Muscle of arm (tissue), 12 donors: ENCODE results near the gene TMED5. TPM values are rescaled to one million over a fixed set of nuclear protein-coding genes. Genes with fewer than 3 reads are reported as not detected.

Source experiments
- DNase-seq: peaks from one replicate; pipeline ENCODE4 v3.0.0-alpha.2; 2013
- polyA plus RNA-seq, 12 donors: library from polyadenylated mRNA; unstranded; fragments of 120-200 nt; gene quantifications; one replicate each; pipeline ENCODE4 v1.2.1, GENCODE V29; 2013; ENCODE audit not compliant: insufficient read length in 12 of 12

The TMED5 gene
- polyA plus RNA-seq, 12 donors, result 25.9 to 47.3 (median 30.6) TPM; not detected in 1

GRCh38 chr1:93129507-93130099, 50.6 kb downstream of the TMED5 start:
- no peak for DNase-seq

- no peak for DNase-seq
Measured at GRCh38 chr1:93124556-93125355, 55.5 kb downstream of the TMED5 start.

- no peak for DNase-seq
Measured at GRCh38 chr1:93123201-93123783, 56.9 kb downstream of the TMED5 start.

GRCh38 chr1:93120614-93121013, 59.6 kb downstream of the TMED5 start:
- no peak for DNase-seq

- no peak for DNase-seq
Measured at GRCh38 chr1:93114391-93114790, 65.8 kb downstream of the TMED5 start.

- no peak for DNase-seq
Measured at GRCh38 chr1:93113127-93113526, 67.1 kb downstream of the TMED5 start.

- no peak for DNase-seq
Measured at GRCh38 chr1:93111561-93111960, 68.7 kb downstream of the TMED5 start.

- DNase-seq, result no peak
Measured at GRCh38 chr1:93111065-93111464, 69.1 kb downstream of the TMED5 start.

- DNase-seq, result no peak
Measured at GRCh38 chr1:93109578-93109977, 70.6 kb downstream of the TMED5 start.

- no peak for DNase-seq
Measured at GRCh38 chr1:93108335-93108734, 71.9 kb downstream of the TMED5 start.

GRCh38 chr1:93107395-93107794, 72.8 kb downstream of the TMED5 start:
- DNase-seq, result no peak

- DNase-seq, result no peak
Measured at GRCh38 chr1:93106226-93106625, 74.0 kb downstream of the TMED5 start.

- no peak for DNase-seq
Measured at GRCh38 chr1:93102142-93102541, 78.1 kb downstream of the TMED5 start.

Other genes with a start within 250 kb of the TMED5 start
- gene DIPK1A, start 219.0 kb downstream of the TMED5 start, polyA plus RNA-seq, result 10 to 100 TPM in 10 of 12 donors, 1 to 10 TPM in 1, not detected in 1; 7.8 to 17.3 (median 13.3) TPM
- 10 to 100 TPM in 11 of 12 donors, not detected in 1; 19.0 to 39.1 (median 26.4) TPM for gene MTF2, start 101.1 kb downstream of the TMED5 start, polyA plus RNA-seq
- 10 to 100 TPM in 1 of 12 donors, 1 to 10 TPM in 10, not detected in 1; 3.5 to 10.3 (median 5.8) TPM for gene CCDC18, start 311 bp upstream of the TMED5 start, polyA plus RNA-seq
- 10 to 100 TPM; 36.4 to 85.2 (median 69.9) TPM for gene DR1, start 165.5 kb upstream of the TMED5 start, polyA plus RNA-seq